Astrocyte of the hippocampus (primary cell): Measurements from ENCODE around the gene ACTL6B.

ENCODE experiments used
- DNase-seq: peaks from one replicate; pipeline ENCODE4 v3.0.0; 2011; ENCODE audit warnings: low read depth, low spot score

The ACTL6B gene

DNA sequence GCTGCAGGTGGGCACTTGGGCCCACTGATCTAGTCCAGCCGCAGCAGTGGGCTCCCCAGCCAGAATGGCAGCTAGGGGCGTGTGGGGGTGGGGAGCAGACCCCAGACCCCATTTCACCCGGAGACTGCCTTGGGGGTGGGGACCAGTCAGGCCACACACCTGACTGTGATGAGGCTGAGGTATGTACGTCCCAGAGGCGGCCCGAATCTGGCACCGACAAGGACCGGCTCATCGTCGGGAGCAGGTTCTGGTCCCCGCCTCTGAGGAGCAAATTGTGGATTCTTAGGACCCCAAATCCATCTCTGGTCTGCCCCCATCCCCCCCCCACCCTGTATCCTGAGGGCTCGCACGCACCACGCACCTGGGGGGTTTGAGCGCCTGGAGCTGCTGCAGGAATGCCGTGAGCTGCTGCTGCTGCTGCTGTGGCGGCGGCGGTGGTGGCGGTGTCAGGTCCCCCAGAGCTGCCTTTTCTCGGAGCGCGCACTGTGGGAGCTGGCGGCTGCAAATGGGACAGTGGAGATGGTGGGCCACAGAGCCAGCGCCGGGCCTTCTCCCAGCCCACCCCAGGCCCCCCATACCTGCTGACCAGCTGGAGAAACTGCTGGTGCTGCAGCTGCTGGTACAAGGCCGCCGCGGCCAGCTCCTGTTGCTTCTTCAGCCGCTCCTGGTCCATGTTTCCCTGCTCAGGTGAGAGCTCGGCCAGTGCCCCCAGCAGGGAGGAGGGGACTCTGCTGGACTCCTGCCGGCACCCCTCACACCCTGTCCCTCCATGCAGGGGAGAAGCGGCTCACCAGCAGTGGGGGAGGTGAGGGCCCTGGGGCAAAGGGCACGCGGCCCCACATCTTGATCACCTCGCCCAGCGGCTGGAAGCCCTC, 27.6 kb upstream of the ACTL6B start:
- DNase-seq: no peak

DNA sequence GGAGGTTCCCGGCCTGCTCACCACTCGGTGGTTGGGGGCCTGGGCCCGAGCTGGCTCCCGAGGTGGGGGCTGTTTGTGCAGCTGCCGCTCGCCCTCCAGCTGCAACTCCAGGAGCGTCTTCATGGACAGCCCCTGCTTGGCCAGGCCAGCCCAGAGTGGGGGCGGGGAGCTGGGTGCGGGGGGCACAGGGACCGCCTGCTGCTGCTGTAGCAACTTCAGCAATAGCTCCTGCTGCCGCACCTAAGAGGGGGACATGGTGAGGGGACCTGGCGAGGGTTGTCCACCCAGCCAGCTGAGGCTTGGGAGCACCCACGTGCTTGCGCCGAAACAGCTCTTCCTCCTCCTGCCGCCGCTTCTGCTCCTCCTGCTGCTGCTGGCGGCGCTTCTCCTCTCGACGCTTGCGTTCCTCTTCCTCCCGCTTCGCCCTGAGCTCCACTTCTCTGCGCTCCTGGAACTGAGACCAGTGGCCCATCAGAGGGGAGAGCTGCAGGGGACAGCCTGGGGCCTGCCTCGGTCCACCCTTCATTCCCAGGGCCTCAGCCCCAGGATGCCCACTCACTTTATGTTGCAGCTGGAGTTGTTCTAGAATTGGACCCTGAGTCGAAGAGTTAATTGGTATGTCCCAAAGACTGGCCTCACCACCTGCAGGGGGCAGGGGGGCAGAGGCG, 26.9 kb upstream of the ACTL6B start:
- no peak for DNase-seq

DNA sequence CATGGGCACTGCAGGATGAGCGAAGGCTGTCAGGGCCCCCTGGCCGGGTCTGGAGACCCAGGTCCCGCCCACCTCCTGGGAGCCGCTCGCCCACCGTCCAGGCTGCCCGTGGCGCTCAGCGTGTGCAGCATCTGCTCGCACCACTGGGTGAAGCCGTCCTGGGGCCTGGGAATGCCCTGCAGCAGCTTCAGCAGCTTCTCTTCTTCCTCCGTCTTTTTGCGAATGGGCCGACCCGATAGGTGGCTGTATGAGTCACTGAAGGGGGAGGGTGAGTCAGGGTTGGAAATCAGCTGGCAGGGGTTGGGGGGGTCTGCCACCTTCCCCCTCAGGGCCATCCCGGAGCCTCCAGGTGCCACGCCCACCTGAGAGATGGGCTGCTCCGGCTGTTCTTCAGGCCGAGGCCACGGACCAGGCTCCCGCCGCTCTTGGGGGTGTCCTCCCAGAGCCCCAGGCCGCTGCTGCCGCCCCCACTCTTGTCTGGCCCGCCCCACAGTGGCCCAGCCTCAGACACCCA, 26.0 kb upstream of the ACTL6B start:
- peak; percentile 52 for DNase-seq

DNA sequence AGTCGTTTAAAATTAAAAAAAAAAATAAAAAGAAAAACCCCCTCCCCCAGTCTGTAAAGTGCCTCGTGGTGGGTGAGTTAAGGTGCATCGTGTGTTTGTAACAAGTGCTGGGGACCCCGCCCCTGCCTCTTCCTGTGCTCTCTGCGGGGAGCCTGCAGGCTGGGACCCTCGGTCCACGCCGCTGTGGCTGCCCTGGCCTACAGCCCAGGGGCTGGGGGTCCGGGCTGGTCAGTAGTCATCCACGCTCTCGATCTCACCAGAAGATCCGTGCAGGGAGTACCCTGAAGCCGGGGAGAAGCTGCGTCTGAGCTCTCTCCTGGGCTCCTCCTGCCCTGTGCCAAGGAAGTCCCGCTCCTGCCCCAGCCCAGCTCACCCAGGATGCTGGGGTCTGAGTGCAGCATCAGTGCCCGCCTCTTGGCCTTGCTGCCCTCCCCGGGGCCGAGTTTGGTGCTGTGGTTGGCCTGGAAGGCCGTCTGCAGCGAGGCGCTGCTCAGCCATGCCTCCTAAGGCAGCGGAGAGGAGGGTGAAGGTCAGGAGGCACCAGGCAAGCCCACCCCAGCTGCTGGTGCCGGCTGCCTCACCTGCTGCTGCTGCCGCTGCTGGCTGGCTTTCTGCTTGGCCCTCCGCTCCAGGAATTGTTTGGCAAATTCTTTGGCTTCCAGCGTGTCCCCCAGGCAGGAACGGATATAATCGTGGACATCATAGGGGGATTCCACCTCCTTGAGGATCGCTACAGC, 25.4 kb upstream of the ACTL6B start:
- DNase-seq: no peak

DNA sequence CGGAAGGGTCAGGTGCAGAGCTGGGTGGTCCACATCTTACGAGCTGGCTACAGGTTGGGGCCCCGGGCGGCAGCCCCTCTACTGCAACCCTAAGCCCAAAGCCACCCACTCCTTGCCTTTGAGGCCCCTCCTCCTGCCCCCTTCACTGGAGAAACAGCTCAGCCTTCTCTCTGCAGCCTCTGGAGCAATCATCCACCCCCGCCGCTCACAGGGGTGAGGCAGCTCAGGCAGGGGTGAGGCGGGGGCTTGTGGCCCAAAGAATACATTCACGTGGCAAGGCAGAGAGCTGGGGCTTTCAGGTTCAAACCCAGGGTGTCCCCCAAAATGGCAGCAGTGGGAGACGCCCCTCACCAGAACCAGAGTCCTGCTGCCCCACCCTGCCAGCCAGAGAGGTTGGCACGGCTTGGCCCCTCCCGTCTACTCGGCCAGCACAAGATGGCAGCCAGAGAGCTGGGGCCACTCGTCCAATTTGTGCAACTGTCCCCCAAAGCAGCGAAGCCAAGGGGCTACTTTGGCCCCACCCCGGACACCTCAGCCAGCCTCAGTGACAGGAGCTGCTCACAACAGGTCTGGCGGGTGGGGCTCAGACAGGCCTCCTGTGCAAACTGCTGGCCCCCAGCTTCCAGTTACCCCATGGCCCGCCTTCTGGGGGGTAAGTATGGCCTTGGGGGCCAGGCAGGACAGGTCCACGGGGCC, 24.5 kb upstream of the ACTL6B start:
- DNase-seq: no peak

DNA sequence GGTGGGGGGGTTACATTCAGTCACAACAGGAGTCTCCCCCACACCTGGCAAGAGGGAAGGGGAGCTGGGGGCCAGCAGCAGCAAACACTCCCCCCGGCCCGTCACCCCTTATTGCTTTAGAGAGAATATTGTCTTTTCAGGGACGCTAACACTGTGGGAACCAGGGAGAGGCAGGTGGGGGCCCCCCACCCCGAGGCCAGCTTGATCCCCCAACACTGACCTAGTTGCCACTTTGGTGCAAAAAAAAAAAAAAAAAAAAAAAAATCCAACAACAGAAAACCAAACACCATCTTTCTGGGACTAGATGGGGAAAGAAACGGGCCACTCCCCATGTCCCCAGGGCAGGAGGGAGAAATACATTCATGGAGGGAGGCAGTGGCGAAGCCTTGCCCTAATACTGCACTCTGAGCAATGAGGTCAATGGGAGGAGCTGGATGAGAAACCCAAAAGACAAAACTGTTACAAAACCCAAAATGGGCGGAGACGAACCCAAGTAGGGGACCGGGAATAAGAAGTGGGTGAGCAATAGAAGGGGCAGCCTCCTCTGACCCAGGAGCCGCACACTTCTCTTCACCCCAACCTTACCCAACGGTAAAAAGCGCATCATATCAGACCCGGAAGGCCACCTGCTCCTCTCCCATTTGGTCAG, 23.8 kb upstream of the ACTL6B start:
- DNase-seq: no peak

DNA sequence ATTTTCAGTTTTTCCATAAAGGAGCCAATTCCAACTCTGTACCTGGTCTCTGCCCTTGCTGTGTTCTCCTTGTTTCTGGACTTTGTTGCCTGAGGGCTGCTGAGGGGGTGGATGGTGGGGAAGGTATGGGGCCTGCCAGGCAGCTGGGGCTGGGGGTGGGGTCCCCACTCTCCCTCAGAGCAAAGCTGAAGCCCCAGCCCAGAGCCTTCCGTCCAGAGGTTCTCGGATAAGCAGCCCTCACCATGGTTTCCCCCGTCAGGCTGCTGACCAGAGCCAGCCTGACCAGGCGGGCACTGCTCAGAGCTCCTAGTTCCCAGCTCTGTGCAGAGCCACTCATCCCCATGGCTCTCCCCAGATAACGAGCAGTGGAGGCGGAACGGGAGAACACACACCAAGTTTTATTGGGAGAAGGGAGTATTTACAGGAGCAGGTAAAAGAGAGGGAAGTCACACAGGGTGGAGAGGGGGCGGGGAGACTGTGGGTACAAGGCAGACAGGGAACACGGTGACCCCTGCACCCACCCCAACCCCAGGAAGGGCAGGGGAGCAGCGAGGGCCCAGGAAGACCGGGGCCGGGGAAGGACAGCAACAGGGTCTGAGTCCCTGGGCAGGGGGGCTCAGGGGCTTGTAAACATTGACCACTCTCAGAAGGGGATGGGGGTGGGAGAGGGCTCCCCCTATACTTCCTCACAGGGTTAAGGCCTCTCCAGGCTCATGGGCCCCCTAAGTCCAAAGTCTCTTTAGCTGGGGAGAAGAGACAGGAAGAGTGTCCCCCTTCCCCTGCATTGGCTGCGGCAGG, 23.1 kb upstream of the ACTL6B start:
- no peak for DNase-seq

DNA sequence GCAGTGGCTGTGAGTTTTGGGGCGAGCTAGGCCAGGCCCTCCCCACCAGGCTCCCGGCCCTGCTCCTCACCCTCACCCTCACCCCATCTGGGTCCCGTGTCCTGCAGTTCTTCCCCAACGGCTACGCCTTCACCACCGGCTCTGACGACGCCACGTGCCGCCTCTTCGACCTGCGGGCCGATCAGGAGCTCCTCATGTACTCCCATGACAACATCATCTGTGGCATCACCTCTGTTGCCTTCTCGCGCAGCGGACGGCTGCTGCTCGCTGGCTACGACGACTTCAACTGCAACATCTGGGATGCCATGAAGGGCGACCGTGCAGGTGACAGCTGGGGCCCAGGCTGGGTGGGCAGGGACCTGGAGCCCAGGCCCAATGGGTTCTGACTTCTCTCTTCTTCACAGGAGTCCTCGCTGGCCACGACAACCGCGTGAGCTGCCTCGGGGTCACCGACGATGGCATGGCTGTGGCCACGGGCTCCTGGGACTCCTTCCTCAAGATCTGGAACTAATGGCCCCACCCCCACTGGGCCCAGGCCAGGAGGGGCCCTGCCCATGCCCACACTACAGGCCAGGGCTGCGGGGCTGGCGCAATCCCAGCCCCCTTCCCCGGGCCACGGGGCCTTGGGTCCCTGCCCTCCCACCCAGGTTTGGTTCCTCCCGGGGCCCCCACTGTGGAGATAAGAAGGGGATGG, 22.2 kb upstream of the ACTL6B start:
- no peak for DNase-seq

DNA sequence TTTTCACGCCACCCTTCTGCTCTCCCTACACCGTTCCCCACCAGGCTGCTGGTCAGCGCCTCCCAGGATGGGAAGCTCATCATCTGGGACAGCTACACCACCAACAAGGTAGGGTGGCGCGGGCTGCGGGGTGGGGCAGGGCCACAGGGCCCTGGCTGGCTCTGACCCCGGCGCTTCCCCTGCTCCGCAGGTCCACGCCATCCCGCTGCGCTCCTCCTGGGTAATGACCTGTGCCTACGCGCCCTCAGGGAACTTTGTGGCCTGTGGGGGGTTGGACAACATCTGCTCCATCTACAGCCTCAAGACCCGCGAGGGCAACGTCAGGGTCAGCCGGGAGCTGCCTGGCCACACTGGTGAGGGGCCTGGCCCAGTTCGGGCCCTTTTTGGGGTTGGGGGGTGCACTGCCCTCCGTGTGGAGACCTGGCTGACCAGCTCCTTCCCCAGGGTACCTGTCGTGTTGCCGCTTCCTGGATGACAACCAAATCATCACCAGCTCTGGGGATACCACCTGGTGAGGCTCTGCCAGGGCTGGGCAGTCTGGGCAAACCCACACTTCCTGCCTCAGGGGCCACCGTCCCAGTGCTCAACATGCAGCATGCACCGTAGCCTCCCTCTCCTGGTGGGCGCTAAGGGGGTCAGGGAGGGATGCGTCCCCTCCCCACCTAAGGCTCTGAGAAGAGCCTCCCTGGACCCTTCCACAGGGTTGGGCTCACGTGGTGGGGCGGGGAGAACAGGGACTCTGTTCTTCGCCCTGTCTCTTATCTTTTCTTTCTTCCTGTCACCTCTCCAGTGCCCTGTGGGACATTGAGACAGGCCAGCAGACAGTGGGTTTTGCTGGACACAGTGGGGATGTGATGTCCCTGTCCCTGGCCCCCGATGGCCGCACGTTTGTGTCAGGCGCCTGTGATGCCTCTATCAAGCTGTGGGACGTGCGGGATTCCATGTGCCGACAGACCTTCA, 21.3 kb upstream of the ACTL6B start:
- DNase-seq: no peak

DNA sequence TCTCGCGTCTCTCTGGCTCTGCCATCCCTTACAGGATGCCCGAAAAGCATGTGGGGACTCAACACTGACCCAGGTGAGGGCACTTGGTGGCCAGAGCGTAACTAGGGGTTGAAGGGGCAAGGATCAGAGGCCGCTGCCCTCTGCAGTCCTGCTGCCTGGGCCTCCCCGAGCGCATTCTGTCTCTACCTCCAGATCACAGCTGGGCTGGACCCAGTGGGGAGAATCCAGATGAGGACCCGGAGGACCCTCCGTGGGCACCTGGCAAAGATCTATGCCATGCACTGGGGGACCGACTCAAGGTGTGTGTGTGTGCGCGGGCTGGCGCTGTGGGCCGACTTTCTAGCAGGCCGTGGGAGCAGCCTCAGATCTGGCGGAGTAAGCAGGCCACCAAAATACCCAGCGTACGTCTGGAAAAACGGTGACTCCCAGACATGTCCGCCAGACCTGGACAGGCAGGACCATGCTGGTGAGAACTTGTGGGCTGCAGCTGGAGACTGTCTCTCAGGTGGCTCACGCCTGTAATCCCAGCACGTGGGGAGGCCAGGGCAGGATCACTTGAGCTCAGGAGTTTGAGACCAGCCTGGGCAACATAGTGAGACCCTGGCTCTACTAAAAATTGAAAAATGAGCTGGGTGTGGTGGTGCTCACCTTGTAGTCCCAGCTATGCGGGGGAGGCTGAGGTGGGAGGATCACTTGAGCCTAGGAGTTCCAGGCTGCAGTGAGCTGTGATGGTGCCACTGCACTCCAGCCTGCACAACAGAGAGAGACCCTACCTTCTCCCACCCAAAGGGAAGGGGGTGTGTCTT, 20.5 kb upstream of the ACTL6B start:
- no peak for DNase-seq

DNA sequence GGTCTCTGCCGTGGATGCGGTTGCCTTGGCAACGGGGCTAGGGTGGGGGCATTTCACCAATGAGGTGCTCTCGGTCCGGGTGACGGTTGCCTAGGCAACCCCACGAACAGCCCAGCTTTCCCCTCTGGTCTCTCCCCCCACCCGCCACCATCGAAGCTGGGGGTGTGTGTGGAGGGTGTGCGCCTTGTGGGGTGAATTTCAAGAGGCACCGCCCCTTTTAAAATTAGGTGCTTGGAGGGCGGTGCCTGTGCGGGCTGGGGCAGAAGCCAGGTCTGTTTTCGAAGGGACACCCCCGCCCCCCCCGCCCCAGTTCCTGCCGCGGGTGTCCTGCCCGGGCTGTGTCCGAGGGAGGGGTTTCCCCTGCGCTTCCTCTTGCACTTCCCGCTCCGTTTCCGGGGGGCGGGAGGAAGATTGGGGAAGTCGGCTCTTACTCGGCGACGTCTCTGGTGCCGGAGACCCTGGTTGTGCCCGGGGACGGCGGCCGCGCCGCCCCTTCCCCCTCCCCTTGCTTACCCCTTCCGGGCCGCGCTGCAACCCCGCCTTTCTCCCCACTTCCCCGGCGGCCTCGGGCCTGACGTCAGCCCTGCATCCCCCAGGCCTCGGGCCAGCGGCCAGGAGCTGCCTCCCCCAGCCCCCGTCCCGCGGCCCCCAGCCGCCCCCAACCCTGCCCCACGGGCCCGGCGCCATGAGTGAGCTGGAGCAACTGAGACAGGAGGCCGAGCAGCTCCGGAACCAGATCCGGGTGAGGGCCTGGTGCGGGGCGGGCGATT, 19.5 kb upstream of the ACTL6B start:
- peak; percentile 80 for DNase-seq

DNA sequence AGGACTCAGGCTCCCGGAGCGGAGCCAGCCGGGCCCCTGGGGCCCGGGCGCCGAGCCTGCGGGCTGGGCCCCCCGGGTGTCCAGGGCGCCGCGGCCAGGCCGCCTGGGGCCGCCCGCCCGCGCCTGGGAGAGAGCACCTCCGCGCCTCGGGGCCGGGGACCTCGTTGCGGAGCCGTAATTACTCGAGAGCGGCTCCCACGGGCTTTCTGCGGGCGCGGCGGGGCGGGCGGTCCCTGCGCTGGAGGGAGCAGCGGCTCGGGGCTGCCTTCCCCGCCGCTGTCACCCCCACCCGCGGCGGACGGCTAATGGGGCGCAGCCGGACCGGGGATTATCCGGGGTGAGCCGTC, 18.8 kb upstream of the ACTL6B start:
- no peak for DNase-seq

DNA sequence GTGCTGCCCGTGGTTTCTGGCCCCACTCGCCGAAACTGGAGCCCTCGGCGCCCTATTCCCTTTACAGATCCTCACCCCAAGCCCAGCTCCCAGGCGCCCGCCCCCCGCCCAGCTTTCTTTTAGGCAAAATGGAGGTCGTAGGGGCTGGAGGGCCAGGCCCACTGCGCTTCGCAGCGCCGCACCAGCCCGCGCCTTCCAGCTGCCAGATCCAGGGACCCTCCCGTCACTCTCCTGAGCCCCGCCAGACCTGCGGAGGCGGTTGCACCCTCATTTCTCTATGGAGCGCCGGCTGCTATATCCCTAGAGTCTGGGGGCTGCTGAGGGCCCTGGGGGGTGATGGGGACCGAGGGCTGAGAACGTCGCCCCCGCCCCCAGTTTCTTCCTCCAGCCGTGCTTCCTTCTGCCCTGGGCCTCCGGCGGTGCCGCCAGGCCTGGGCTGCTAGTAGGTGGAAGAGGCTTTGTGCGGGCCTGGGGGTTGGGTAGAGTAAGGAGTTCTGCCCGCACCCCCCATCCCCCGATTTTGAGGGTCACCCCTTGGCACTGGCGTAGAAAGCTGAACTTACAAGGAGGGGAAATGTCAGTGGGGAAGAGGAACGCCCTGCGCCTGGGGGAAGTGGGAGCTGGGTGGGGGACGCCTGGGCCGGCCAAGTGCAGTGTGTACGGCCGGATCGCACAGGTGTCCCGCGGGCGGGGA, 18.3 kb upstream of the ACTL6B start:
- DNase-seq: peak; percentile 51

DNA sequence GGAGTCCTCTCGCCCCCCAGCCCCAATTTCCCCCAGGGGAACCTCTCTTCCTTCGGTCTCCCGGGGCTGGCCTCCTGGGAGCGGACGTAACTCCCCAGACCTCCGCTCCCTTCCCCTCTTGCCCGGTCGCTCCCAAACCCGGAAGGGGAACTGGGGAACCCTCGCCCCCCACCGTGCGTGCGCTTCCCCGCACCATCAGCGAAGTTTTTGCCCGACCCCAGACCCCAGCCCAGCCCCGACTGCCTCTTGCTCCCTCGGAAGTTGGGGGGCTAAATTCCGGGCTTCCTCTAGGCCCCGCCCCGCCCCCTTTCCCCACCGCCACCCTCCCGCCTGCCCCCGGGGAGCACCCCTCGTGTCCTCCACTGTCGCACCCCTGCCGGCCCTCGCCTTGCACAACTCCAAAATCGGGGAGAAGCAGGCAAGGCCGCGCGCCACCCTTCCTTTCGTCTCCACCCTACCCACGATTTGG, 17.7 kb upstream of the ACTL6B start:
- DNase-seq: peak; percentile 28

DNA sequence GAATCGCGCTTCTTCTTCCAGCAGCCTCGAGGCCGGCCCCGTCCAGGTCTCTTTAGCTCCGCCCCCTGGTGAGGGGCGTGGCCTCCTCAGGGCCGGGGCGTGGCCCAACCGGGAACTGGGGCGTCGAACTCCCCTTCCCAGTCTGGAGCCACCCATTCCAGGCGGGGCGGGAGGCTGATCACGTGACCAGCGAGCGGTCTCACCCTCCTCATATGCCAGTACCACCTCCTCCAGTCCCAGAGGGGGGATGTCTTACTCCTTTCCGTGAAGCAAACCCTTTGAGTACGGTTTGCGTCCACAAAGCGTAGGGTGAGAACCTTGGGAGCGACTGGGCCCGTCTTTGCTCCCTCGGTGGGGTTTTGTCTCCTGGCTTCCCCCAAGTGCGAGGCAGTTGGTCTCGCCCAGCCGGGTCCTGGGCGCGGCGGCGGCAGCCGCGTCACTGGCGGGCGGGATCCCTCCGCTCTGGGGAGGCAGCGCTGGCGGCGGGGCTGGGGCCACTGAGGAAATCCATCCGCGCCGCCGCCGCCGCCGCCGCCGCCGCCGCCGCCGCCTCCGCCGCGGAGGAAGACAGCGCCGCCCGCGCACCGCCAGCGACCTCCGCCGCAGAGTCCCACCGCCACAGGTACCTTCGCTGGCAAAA, 17.2 kb upstream of the ACTL6B start, which contains the start of gene GNB2:
Gene GNB2 (plus strand): TSS at position 439 of the 640 bp plus-strand sequence. CDS start 2,526 bp downstream, outside the sequence.
- DNase-seq: peak; percentile 99
